GM12878 (cell line): ENCODE data around the gene PBRM1. TPM values are rescaled to one million over a fixed set of nuclear protein-coding genes. Genes with fewer than 3 reads are reported as not detected.

Experiments
- ASH2L ChIP-seq: fragments of 300-600, 200-600 bp; sonication (generic); IDR thresholded peaks from 2 replicates; pipeline ENCODE4 v1.6.1; 2017; ENCODE audit warnings: low read depth, mild to moderate bottlenecking, borderline replicate concordance
- ATF2 ChIP-seq: IDR thresholded peaks from 2 replicates; pipeline ENCODE4 v1.6.1; 2012; ENCODE audit warnings: low read length, inconsistent platforms
- DPF2 ChIP-seq: fragments of 450-650 bp; IDR thresholded peaks from 2 replicates; pipeline ENCODE4 v1.6.1; 2017; ENCODE audit warnings: mild to moderate bottlenecking
- GABPA ChIP-seq: IDR thresholded peaks from 2 replicates; pipeline ENCODE4 v1.6.1; 2014; ENCODE audit warnings: antibody characterized with exemption, low read depth, mild to moderate bottlenecking, inconsistent platforms
- HDAC6 ChIP-seq: fragments of 200-600 bp; sonication (generic); IDR thresholded peaks from one replicate; pipeline ENCODE4 v1.8.0; 2017; ENCODE audit warnings: antibody characterized with exemption; ENCODE audit not compliant: unreplicated experiment
- IKZF1 ChIP-seq: fragments of 450-650 bp; conservative IDR thresholded peaks from 2 replicates; pipeline ENCODE4 v1.6.1; 2017; ENCODE audit warnings: antibody characterized with exemption, mild to moderate bottlenecking
- KLF5 ChIP-seq: fragments of 450-650 bp; IDR thresholded peaks from 2 replicates; pipeline ENCODE4 v1.6.1; 2014; ENCODE audit warnings: mild to moderate bottlenecking; ENCODE audit not compliant: partially characterized antibody
- MEF2A ChIP-seq: IDR thresholded peaks from 2 replicates; pipeline ENCODE4 v1.6.1; 2011; ENCODE audit warnings: low read depth, mild to moderate bottlenecking, low read length, moderate library complexity; ENCODE audit not compliant: insufficient read depth
- MYC ChIP-seq: IDR thresholded peaks from 2 replicates; pipeline ENCODE4 v1.6.1; 2011; ENCODE audit warnings: mild to moderate bottlenecking, low read length, moderate library complexity, inconsistent platforms; ENCODE audit not compliant: insufficient read depth, insufficient replicate concordance, insufficient read length, severe bottlenecking
- NBN ChIP-seq: fragments of 450-650 bp; IDR thresholded peaks from 2 replicates; pipeline ENCODE4 v1.6.1; 2016
- PAX5 ChIP-seq: IDR thresholded peaks from 2 replicates; pipeline ENCODE4 v1.6.1; 2011; ENCODE audit warnings: low read depth, low read length, borderline replicate concordance
- POLR2AphosphoS5 ChIP-seq: IDR thresholded peaks from 2 replicates; pipeline ENCODE4 v1.6.1; 2011; ENCODE audit warnings: mild to moderate bottlenecking, low read length, inconsistent platforms
- POU2F2 ChIP-seq: IDR thresholded peaks from 3 replicates; pipeline ENCODE4 v1.6.1; 2011; ENCODE audit warnings: low read depth, mild to moderate bottlenecking, low read length, borderline replicate concordance
- RELA ChIP-seq: fragments of 450-650 bp; IDR thresholded peaks from 2 replicates; pipeline ENCODE4 v1.8.0; 2014; ENCODE audit warnings: borderline replicate concordance; ENCODE audit not compliant: partially characterized antibody
- SP1 ChIP-seq: IDR thresholded peaks from one replicate; pipeline ENCODE4 v1.6.1; 2011; ENCODE audit warnings: low read depth, low read length
- SUZ12 ChIP-seq: fragments of 200-600 bp; sonication (generic); IDR thresholded peaks from one replicate; pipeline ENCODE4 v1.6.1; 2018; ENCODE audit warnings: antibody characterized with exemption, mild to moderate bottlenecking; ENCODE audit not compliant: unreplicated experiment
- TCF12 ChIP-seq: IDR thresholded peaks from 2 replicates; pipeline ENCODE4 v1.6.1; 2011; ENCODE audit warnings: low read depth, mild to moderate bottlenecking, low read length
- USF1 ChIP-seq: IDR thresholded peaks from 2 replicates; pipeline ENCODE4 v1.6.1; 2011; ENCODE audit warnings: borderline replicate concordance, low read depth, mild to moderate bottlenecking, moderate library complexity, mixed read lengths, low read length; ENCODE audit not compliant: insufficient read depth; ENCODE audit errors: extremely low read length
- ZNF687 ChIP-seq: fragments of 450-650 bp; IDR thresholded peaks from 2 replicates; pipeline ENCODE4 v1.6.1; 2017; ENCODE audit warnings: mild to moderate bottlenecking, moderate library complexity
- polyA plus RNA-seq, 11 experiments: library from polyadenylated mRNA; depleted of rRNA in 4 of 11; unstranded in 6 of 11; stranded (reverse) in 5 of 11; fragments of >200 nt; fragmentation: Nextera tagmentation in 4 of 11; fragmentation: Illumina TruSeq in 1 of 11; extraction: Ambion mirVana in 4 of 11; extraction: Trizol in 1 of 11; gene quantifications; 1 replicate in 1 of 11; 2 replicates in 10 of 11; pipeline versions ENCODE4 v1.2.1 to v1.2.3, GENCODE V29; 2011 to 2016; ENCODE audit warnings: inconsistent platforms in 2 of 11, missing spikeins in 2 of 11, low read depth in 1 of 11
- total RNA-seq, 4 experiments: library from RNA; depleted of rRNA in 3 of 4; stranded (reverse); fragments of >200 nt in 3 of 4; fragmentation: Illumina TruSeq in 1 of 4; extraction: Trizol in 1 of 4; gene quantifications; 2 replicates each; pipeline versions ENCODE4 v1.2.1 to v1.2.3, GENCODE V29; 2013 to 2021
- TF ChIP-seq, protein P1 (sequence below): fragments of 450-650 bp; conservative IDR thresholded peaks from 2 replicates; pipeline ENCODE4 v1.6.1; 2017; ENCODE audit warnings: mild to moderate bottlenecking, moderate library complexity

Gene PBRM1
- total and polyA plus RNA-seq, 10 of the 15 experiments (the other 5 are each of a cell fraction or from before 2014, with no cell fraction given): 8.9 to 88.9 (median 39.3) TPM

DNA sequence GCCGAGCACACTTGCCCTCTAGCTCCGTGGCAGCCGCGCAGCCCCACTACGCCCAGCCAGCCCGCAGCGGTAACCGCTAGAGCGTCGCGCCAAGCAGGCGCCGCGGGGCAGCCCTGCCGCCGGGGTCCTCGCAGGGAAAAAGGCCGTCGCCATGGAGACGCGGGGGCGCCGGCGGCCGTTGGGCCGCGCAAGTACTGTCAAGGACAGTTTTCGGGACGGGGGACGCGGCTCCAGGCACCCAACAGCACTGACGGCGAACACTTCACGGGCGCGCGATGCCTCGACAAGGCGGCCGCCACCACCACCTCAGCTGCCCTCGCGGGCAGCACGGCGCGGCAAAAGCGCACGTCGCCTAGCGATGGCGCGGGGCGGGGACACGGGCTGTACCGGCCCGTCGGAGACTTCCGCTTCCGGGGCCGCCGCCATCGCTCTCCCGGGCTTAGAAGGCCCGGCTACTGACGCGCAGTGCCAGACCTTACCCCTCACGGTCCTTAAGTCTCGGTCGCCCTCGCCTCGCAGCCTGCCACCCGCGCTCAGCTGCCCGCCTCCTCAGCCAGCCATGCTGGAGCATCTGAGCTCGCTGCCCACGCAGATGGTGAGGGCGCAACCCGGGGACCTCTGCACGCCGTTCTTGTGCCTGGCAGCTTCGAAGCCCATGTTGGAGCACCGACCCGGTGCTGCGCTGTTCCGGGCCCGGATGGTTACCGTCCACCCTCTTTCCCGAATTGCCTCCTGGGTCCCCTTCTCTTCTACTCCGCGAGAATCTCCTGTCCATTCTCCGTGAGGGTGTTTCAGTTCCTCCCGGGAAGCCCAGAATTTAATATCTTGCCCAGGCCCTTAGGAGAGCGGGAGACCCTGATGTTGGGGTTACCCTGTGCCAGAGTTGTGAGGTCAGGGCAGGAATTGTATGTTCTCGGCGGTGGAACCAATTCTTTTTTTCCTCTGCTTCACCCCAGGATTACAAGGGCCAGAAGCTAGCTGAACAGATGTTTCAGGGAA lies 20.3 kb upstream of the PBRM1 start, which contains the start of the genes GLT8D1 and SPCS1 (continued):
- TF ChIP-seq MYC (no peak), GABPA (peak; percentile 95), IKZF1 (peak; percentile 90), MEF2A (0 out of 2 replicates have a peak, but pooled peaks have one; percentile 8), HDAC6 (no peak), POLR2AphosphoS5 (peak; percentile 88; the same call in 1 of the 2 replicates), TCF12 (0 out of 2 replicates have a peak, but pooled peaks have one; percentile 42), RELA (peak; percentile 42), KLF5 (peak; percentile 56), ZNF687 (peak; percentile 68), SP1 (peak; percentile 18), SUZ12 (no peak), POU2F2 (peak; percentile 62; the same call in 1 of the 3 replicates), ASH2L (no peak), DPF2 (peak; percentile 86), USF1 (no peak), NBN (0 out of 2 replicates have a peak, but pooled peaks have one; percentile 49), PAX5 (peak; percentile 18; the same call in 1 of the 2 replicates), ATF2 (no peak)
- TF ChIP-seq, protein P1, sequence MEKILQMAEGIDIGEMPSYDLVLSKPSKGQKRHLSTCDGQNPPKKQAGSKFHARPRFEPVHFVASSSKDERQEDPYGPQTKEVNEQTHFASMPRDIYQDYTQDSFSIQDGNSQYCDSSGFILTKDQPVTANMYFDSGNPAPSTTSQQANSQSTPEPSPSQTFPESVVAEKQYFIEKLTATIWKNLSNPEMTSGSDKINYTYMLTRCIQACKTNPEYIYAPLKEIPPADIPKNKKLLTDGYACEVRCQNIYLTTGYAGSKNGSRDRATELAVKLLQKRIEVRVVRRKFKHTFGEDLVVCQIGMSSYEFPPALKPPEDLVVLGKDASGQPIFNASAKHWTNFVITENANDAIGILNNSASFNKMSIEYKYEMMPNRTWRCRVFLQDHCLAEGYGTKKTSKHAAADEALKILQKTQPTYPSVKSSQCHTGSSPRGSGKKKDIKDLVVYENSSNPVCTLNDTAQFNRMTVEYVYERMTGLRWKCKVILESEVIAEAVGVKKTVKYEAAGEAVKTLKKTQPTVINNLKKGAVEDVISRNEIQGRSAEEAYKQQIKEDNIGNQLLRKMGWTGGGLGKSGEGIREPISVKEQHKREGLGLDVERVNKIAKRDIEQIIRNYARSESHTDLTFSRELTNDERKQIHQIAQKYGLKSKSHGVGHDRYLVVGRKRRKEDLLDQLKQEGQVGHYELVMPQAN: peak; percentile 100
